Cardiac fibroblast (primary cell): Measurements from ENCODE around the gene ZBTB9.
A peak's percentile ranks its signal among the peaks of the same experiment; 100 is the strongest.

ENCODE experiments used
- DNase-seq, 2 donors: peaks; one replicate each; pipeline versions ENCODE4 v3.0.0 to v3.0.0-alpha.2; 2010; ENCODE audit warnings: low read depth in 2 of 2
- H3K4me3 ChIP-seq, 2 donors: replicated peaks in 1 of 2; 1 replicate in 1 of 2; 2 replicates in 1 of 2; pipeline ENCODE4 v1.5.1; 2011; ENCODE audit warnings: low read depth in 2 of 2, low read length in 2 of 2, mild to moderate bottlenecking in 2 of 2, moderate library complexity in 1 of 2
- CTCF ChIP-seq: IDR thresholded peaks from one replicate; pipeline ENCODE4 v1.5.1; 2011; ENCODE audit warnings: low read depth, mild to moderate bottlenecking, low read length, inconsistent platforms

The ZBTB9 gene

GRCh38 chr6:33454009-33454946 lies at the start of gene ZBTB9:
Gene ZBTB9, plus strand, starts transcription at chr6:33454576. Its CDS starts 525 bp downstream, at chr6:33455101.
- peak within 1 kb of the TSS; percentile 91 to 92 for H3K4me3 ChIP-seq
- DNase-seq = peak; percentile 96 to 97
- no peak for TF ChIP-seq CTCF

- TF ChIP-seq CTCF = no peak
- no peak overlapping the region for H3K4me3 ChIP-seq
- DNase-seq = no peak
These were observed 49.5 kb upstream of the ZBTB9 start for GRCh38 chr6:33404884-33405283.

- no peak for DNase-seq
- no peak for TF ChIP-seq CTCF
- no peak overlapping the region for H3K4me3 ChIP-seq
These were observed 48.9 kb upstream of the ZBTB9 start for GRCh38 chr6:33405386-33405940.

GRCh38 chr6:33406126-33406525 lies 48.2 kb upstream of the ZBTB9 start:
- TF ChIP-seq CTCF = no peak
- no peak for DNase-seq

GRCh38 chr6:33407132-33407718 lies 47.2 kb upstream of the ZBTB9 start:
- no peak overlapping the region for H3K4me3 ChIP-seq
- DNase-seq = peak; percentile 76 to 78
- TF ChIP-seq CTCF = peak; percentile 36

More at GRCh38 chr6:33406126-33406525, 48.2 kb upstream of the ZBTB9 start:
- H3K4me3 ChIP-seq = no peak overlapping the region

GRCh38 chr6:33410050-33410710 lies 44.2 kb upstream of the ZBTB9 start:
- H3K4me3 ChIP-seq = peak overlapping the region; percentile 71 to 72
- TF ChIP-seq CTCF = no peak

More at GRCh38 chr6:33410050-33410710, 44.2 kb upstream of the ZBTB9 start:
- peak; percentile 98 to 99 for DNase-seq
